IPS-18a (cell line): ENCODE data around the gene FAM184A.

Source experiments
- H3K27ac ChIP-seq: one replicate; pipeline ENCODE4 v1.5.1; 2013; ENCODE audit warnings: low read length
- H3K27me3 ChIP-seq: one replicate; pipeline ENCODE4 v1.6.1; 2013; ENCODE audit warnings: mild to moderate bottlenecking, low read length; ENCODE audit not compliant: control insufficient read depth, insufficient read depth
- H3K36me3 ChIP-seq: one replicate; pipeline ENCODE4 v1.6.1; 2013; ENCODE audit warnings: low read depth, low read length; ENCODE audit not compliant: control insufficient read depth
- H3K4me1 ChIP-seq: one replicate; pipeline ENCODE4 v1.6.1; 2013; ENCODE audit warnings: low read depth, low read length; ENCODE audit not compliant: control insufficient read depth
- H3K4me3 ChIP-seq: one replicate; pipeline ENCODE4 v1.5.1; 2013; ENCODE audit warnings: low read length
- H3K9ac ChIP-seq: one replicate; pipeline ENCODE4 v1.6.1; 2013; ENCODE audit warnings: mild to moderate bottlenecking, low read length, moderate library complexity
- H3K9me3 ChIP-seq: one replicate; pipeline ENCODE4 v1.6.1; 2013; ENCODE audit warnings: low read depth, low read length; ENCODE audit not compliant: control insufficient read depth

FAM184A gene

GRCh38 chr6:119052292-119052889 lies 26.1 kb downstream of the FAM184A start:
- H3K4me3 ChIP-seq = no peak overlapping the region
- no peak overlapping the region for H3K27ac ChIP-seq
- H3K9ac ChIP-seq = no peak overlapping the region
- H3K4me1 ChIP-seq = peaks cover 22% of the 10 kb centered on the region
- H3K27me3 ChIP-seq = no peaks in the 10 kb centered on the region
- H3K9me3 ChIP-seq = no peaks in the 10 kb centered on the region
- no peaks in the 10 kb centered on the region for H3K36me3 ChIP-seq

DNA sequence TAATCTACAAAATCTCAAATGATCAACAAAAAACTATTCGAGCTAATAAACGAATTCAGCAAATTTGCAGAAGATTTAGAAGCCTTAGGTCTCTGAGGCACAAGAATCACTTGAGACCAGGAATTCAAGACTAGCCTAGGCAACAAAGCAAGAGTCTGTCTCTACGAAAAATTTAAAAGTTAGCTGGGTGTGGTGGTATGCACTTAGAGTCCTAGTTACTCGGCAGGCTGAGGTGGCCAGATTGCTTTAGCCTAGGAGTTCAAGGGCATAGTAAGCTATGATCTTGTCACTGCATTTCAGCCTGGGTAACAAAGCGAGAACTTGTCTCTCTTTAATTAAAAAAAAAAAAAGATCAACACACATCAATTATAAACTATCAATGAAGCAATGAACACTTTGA lies 34.2 kb downstream of the FAM184A start:
- H3K27ac ChIP-seq = no peak overlapping the region
- no peak overlapping the region for H3K4me3 ChIP-seq
- H3K27me3 ChIP-seq = no peaks in the 10 kb centered on the region
- H3K4me1 ChIP-seq = peaks cover 12% of the 10 kb centered on the region
- no peaks in the 10 kb centered on the region for H3K9me3 ChIP-seq
- H3K36me3 ChIP-seq = no peaks in the 10 kb centered on the region
- H3K9ac ChIP-seq = no peak overlapping the region

GRCh38 chr6:119043783-119044182 lies 34.7 kb downstream of the FAM184A start:
- Histone ChIP-seq H3K9ac (no peak overlapping the region), H3K4me1 (peaks cover 15% of the 10 kb centered on the region), H3K36me3 (no peaks in the 10 kb centered on the region), H3K4me3 (no peak overlapping the region), H3K9me3 (no peaks in the 10 kb centered on the region), H3K27ac (no peak overlapping the region), H3K27me3 (no peaks in the 10 kb centered on the region)

DNA sequence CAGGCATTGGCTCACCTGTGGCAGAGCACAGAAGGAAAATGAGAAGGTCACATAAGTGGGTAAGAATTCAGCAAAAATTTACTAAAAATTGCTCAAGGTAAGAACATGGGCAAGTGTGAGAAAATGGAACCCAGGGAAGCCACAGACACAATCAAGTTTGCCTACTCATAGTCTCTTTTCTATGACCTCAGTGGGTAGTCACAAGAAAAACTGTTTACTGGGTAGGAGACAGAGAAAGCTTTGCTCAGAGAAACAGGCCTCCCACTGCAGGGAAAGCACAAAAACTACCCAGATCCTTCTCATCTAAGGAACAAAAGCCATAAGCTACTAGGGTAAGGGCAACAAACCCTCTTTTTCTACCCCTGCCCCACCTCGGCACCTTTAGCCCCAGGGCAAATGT lies 35.2 kb downstream of the FAM184A start:
- Histone ChIP-seq H3K36me3 (no peaks in the 10 kb centered on the region), H3K27me3 (no peaks in the 10 kb centered on the region)

DNA sequence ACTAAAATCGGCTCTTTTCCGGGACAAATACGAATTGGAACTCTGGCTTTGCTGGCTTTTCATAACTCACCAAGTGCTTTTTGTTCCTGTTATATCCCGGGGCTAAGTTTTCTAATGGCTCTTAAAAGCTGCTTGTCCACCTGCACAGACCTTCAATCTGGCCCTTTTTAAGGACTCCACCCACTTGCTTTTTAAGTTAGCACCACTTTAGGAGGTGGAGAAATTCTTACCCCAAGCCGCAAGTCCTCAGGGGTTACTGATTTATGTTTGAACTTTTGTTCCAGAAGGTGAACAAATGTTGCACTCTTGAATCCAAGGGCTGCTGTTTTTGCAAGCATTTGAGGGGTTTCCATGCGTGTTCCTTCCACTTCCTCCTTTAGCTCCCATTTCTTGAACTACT lies 37.8 kb downstream of the FAM184A start:
- Histone ChIP-seq H3K27me3 (no peaks in the 10 kb centered on the region), H3K27ac (no peak overlapping the region), H3K4me3 (no peak overlapping the region), H3K4me1 (peaks cover 34% of the 10 kb centered on the region), H3K36me3 (no peaks in the 10 kb centered on the region), H3K9me3 (no peaks in the 10 kb centered on the region), H3K9ac (no peak overlapping the region)

More for the DNA sequence above, 35.2 kb downstream of the FAM184A start:
- Histone ChIP-seq H3K4me1 (peaks cover 18% of the 10 kb centered on the region), H3K9me3 (no peaks in the 10 kb centered on the region), H3K4me3 (no peak overlapping the region), H3K9ac (no peak overlapping the region), H3K27ac (no peak overlapping the region)

DNA sequence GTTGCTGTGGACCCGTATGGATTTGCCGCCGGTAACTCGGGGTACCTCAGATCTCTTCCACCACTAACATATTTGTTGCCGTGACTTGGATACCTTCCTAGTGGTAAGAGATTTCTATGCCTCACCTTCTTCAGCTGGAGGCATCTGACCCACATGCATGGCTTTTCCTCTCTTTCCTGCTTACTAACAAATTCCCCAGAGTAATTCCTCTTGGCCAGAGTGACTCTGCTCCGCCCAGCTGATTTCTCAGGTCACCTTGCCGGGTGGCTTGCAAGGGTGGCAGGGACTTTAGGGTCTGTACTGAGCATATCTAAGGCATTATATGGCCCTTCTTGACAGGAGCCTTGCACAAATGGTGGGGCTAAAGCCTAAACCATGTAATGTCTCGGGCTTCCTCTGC lies 38.2 kb downstream of the FAM184A start:
- no peaks in the 10 kb centered on the region for H3K36me3 ChIP-seq
- no peak overlapping the region for H3K27ac ChIP-seq
- no peaks in the 10 kb centered on the region for H3K9me3 ChIP-seq
- H3K4me1 ChIP-seq = peaks cover 38% of the 10 kb centered on the region
- no peak overlapping the region for H3K4me3 ChIP-seq
- H3K27me3 ChIP-seq = no peaks in the 10 kb centered on the region
- H3K9ac ChIP-seq = no peak overlapping the region

DNA sequence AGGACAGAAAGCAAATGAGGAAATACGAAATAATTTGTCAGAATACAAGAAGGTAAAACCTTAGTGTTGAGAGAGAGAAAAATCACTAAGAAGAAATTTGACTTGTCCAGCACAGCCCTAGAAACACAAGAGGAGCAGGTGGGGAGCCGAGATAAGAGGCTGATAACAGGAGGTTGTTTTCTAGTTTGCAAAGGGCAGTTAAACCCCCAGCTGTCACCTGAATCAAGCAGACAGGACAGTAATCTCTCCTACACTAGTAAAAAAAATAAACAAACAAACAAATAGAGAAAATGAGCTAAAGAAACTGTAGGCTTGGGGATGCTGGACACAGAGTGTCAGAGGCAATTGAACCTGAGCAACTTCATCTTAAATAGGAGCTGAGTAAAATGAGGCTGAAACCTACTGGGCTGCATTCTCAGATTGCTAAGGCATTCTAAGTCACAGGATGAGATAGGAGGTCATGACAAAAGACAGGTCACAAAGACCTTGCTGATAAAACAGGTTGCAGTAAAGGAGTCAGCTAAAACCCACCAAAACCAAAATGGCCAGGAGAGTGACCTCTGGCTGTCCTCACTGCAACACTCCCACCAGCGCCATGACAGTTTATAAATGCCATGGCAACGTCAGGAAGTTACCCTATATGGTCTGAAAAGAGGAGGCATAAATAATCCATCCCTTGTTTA lies 40.4 kb downstream of the FAM184A start:
- H3K27ac ChIP-seq = no peak overlapping the region
- H3K4me1 ChIP-seq = peaks cover 39% of the 10 kb centered on the region
- H3K9me3 ChIP-seq = no peaks in the 10 kb centered on the region
- no peaks in the 10 kb centered on the region for H3K27me3 ChIP-seq
- no peak overlapping the region for H3K9ac ChIP-seq
- H3K36me3 ChIP-seq = no peaks in the 10 kb centered on the region
- no peak overlapping the region for H3K4me3 ChIP-seq

DNA sequence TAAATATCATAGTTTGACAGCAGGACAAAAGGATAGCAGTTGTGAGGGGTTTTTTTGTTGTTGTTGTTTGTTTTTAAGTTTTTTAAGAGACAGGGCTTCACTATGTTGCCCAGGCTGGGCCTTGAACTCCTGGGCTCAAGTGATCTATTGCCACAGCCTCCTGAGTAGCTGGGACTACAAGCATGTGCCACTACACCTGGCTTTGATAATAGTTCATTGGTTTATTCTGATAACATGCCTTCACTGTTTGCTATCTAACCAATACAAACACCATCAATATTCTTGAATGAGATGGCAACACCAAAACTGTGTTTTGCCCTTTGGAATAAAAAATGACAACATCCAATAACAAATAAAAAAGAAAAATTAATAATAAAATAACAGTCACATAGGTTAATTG lies 41.2 kb downstream of the FAM184A start:
- H3K27me3 ChIP-seq = no peaks in the 10 kb centered on the region

DNA sequence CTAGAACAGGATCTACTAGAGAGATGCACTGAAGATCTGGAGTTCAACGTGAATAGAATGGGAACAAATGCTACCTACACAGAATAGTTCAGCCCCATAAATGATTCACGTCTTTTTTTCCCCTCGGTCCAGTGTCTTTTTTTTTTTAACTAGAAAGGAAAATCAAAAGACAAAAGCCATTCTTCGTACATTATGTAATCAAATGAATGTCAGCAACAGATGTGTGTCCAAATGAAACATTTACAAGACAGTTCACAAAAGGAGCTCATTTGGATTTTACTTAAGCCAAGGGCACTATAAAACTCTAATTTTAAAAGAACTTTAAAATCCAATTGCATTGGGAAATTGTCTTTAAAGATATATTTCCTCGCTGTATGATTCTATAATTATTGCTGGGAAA lies 42.4 kb downstream of the FAM184A start:
- no peaks in the 10 kb centered on the region for H3K36me3 ChIP-seq
- H3K4me3 ChIP-seq = no peak overlapping the region
- no peak overlapping the region for H3K27ac ChIP-seq
- H3K9ac ChIP-seq = no peak overlapping the region
- peaks cover 42% of the 10 kb centered on the region for H3K4me1 ChIP-seq
- H3K9me3 ChIP-seq = no peaks in the 10 kb centered on the region
- no peaks in the 10 kb centered on the region for H3K27me3 ChIP-seq

More for the DNA sequence above, 41.2 kb downstream of the FAM184A start:
- H3K9ac ChIP-seq = no peak overlapping the region
- H3K36me3 ChIP-seq = no peaks in the 10 kb centered on the region
- H3K27ac ChIP-seq = no peak overlapping the region
- no peaks in the 10 kb centered on the region for H3K9me3 ChIP-seq
- peaks cover 38% of the 10 kb centered on the region for H3K4me1 ChIP-seq
- H3K4me3 ChIP-seq = no peak overlapping the region

DNA sequence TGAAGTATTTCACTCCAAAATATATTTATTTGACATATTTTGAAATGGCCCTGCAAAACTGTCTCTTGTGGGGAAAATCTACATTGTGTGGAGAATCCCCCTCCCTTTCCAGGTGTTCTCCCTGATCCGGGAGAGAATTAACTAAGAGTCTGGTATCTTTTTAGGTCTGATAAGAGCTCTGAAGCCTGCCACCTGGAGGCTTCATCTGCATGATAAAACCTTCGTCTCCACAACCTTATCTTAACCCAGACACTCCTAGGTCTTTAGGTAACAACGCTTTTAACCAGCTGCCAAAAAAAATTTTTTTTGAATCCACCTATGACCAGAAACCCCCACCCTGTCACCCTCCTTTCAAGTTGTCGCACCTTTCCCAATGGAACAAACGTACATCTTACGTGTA lies 43.0 kb downstream of the FAM184A start:
- Histone ChIP-seq H3K4me3 (peak overlapping the region; percentile 44), H3K27ac (no peak overlapping the region), H3K36me3 (no peaks in the 10 kb centered on the region), H3K9ac (peak overlapping the region; percentile 24), H3K4me1 (peaks cover 44% of the 10 kb centered on the region), H3K27me3 (no peaks in the 10 kb centered on the region), H3K9me3 (no peaks in the 10 kb centered on the region)

- Histone ChIP-seq H3K4me3 (peak overlapping the region; percentile 44), H3K27me3 (no peaks in the 10 kb centered on the region), H3K9ac (peak overlapping the region; percentile 24), H3K4me1 (peaks cover 44% of the 10 kb centered on the region), H3K36me3 (no peaks in the 10 kb centered on the region), H3K9me3 (no peaks in the 10 kb centered on the region), H3K27ac (peak overlapping the region; percentile 40)
Observed at GRCh38 chr6:119034827-119035458, 43.5 kb downstream of the FAM184A start.

- Histone ChIP-seq H3K27me3 (no peaks in the 10 kb centered on the region), H3K27ac (no peak overlapping the region), H3K4me3 (no peak overlapping the region), H3K9me3 (no peaks in the 10 kb centered on the region), H3K9ac (no peak overlapping the region), H3K4me1 (peaks cover 45% of the 10 kb centered on the region), H3K36me3 (no peaks in the 10 kb centered on the region)
Observed at GRCh38 chr6:119032428-119032827, 46.0 kb downstream of the FAM184A start.
